Left ventricle myocardium inferior (tissue), 1 donor: Measurements from ENCODE around the gene GABRB2. TPM values are rescaled to one million over a fixed set of nuclear protein-coding genes. Genes with fewer than 3 reads are reported as not detected.

Experiments used
- DNase-seq: peaks from one replicate; pipeline ENCODE4 v3.0.0-alpha.2; 2020
- H3K27ac ChIP-seq: fragments of 200-600 bp; replicated peaks from 2 replicates; pipeline ENCODE4 v1.8.0; 2021
- H3K27me3 ChIP-seq: fragments of 200-600 bp; 2 replicates; pipeline ENCODE4 v1.8.0; 2021; ENCODE audit warnings: low read depth
- H3K36me3 ChIP-seq: fragments of 200-600 bp; 2 replicates; pipeline ENCODE4 v1.8.0; 2021
- H3K4me1 ChIP-seq: fragments of 200-600 bp; 2 replicates; pipeline ENCODE4 v1.8.0; 2021
- H3K4me3 ChIP-seq: fragments of 200-600 bp; 2 replicates; pipeline ENCODE4 v1.8.0; 2021; ENCODE audit warnings: mild to moderate bottlenecking, moderate library complexity
- H3K9me3 ChIP-seq: fragments of 200-600 bp; replicated peaks from 2 replicates; pipeline ENCODE4 v1.8.0; 2021
- CTCF ChIP-seq: fragments of 200-600 bp; IDR thresholded peaks from 2 replicates; pipeline ENCODE4 v1.8.0; 2021; ENCODE audit warnings: antibody characterized with exemption, mild to moderate bottlenecking, borderline replicate concordance
- intact Hi-C: fragments of 100-400 bp; cut with micrococcal nuclease; formaldehyde crosslinking; loops from one replicate; pipeline ENCODE4 v1.11.0; 2022
- total RNA-seq: library from RNA; stranded (reverse); fragmentation: NEBNext Ultra II Directional; extraction: Animal tissue kit (Norgen Biotek cat#: 25700); gene quantifications from one replicate; pipeline ENCODE4 v1.2.1, GENCODE V29; 2021
- donor health status: DM: no; HTN: yes; CAD: no; lungs with severe emphysema.

GABRB2 gene
- total RNA-seq, 1 donor from 2014 or later: 0.11 TPM

GRCh38 chr5:161378701-161379100 lies 167.8 kb downstream of the GABRB2 start:
- DNase-seq: no peak

GRCh38 chr5:161376034-161376433 lies 170.5 kb downstream of the GABRB2 start:
- intact Hi-C loops: no loop called here
- no peak for TF ChIP-seq CTCF
- no peak overlapping the region for H3K4me3 ChIP-seq
- H3K4me1 ChIP-seq: no peaks in the 10 kb centered on the region
- H3K27ac ChIP-seq: no peak overlapping the region
- H3K27me3 ChIP-seq: no peaks in the 10 kb centered on the region
- DNase-seq: no peak
- no peaks in the 10 kb centered on the region for H3K9me3 ChIP-seq
- H3K36me3 ChIP-seq: no peaks in the 10 kb centered on the region

More at GRCh38 chr5:161378701-161379100, 167.8 kb downstream of the GABRB2 start:
- Histone ChIP-seq H3K4me1 (no peaks in the 10 kb centered on the region), H3K4me3 (no peak overlapping the region), H3K36me3 (no peaks in the 10 kb centered on the region), H3K27me3 (no peaks in the 10 kb centered on the region), H3K27ac (no peak overlapping the region), H3K9me3 (no peaks in the 10 kb centered on the region)
- intact Hi-C loops: no loop called here
- no peak for TF ChIP-seq CTCF

GRCh38 chr5:161373345-161373707 lies 173.2 kb downstream of the GABRB2 start:
- H3K4me3 ChIP-seq: no peak overlapping the region
- H3K27ac ChIP-seq: no peak overlapping the region
- no peaks in the 10 kb centered on the region for H3K36me3 ChIP-seq
- intact Hi-C loops: no loop called here
- DNase-seq: no peak
- H3K9me3 ChIP-seq: no peaks in the 10 kb centered on the region
- no peaks in the 10 kb centered on the region for H3K4me1 ChIP-seq
- H3K27me3 ChIP-seq: no peaks in the 10 kb centered on the region
- no peak for TF ChIP-seq CTCF

GRCh38 chr5:161372682-161373344 lies 173.7 kb downstream of the GABRB2 start:
- TF ChIP-seq CTCF: no peak
- Histone ChIP-seq H3K27me3 (no peaks in the 10 kb centered on the region), H3K9me3 (no peaks in the 10 kb centered on the region), H3K4me1 (no peaks in the 10 kb centered on the region), H3K4me3 (no peak overlapping the region), H3K36me3 (no peaks in the 10 kb centered on the region), H3K27ac (no peak overlapping the region)
- no peak for DNase-seq
- intact Hi-C loops: no loop called here

- H3K27me3 ChIP-seq: no peaks in the 10 kb centered on the region
- intact Hi-C loops: no loop called here
- no peaks in the 10 kb centered on the region for H3K36me3 ChIP-seq
- no peaks in the 10 kb centered on the region for H3K9me3 ChIP-seq
- no peak overlapping the region for H3K27ac ChIP-seq
- no peak overlapping the region for H3K4me3 ChIP-seq
- TF ChIP-seq CTCF: no peak
- H3K4me1 ChIP-seq: no peaks in the 10 kb centered on the region
- no peak for DNase-seq
Observed at GRCh38 chr5:161369022-161369421, 177.5 kb downstream of the GABRB2 start.

- intact Hi-C loops: no loop called here
- H3K36me3 ChIP-seq: no peaks in the 10 kb centered on the region
- no peak for DNase-seq
- TF ChIP-seq CTCF: no peak
- no peaks in the 10 kb centered on the region for H3K9me3 ChIP-seq
- H3K27ac ChIP-seq: no peak overlapping the region
- H3K4me1 ChIP-seq: no peaks in the 10 kb centered on the region
- no peak overlapping the region for H3K4me3 ChIP-seq
- H3K27me3 ChIP-seq: no peaks in the 10 kb centered on the region
Observed at GRCh38 chr5:161358446-161358845, 188.1 kb downstream of the GABRB2 start.
